CD8-positive, alpha-beta memory T cell (primary cell): ENCODE results near the gene ZNF697. TPM values are rescaled to one million over a fixed set of nuclear protein-coding genes. Genes with fewer than 3 reads are reported as not detected.
"Not testable (repeated sequence)": the region's sequence is repeated elsewhere in the genome, so short reads cannot be mapped to it uniquely, and the experiment has no call there.

Experiments
- CTCF ChIA-PET: fragments of 350-600 bp; sonication (Branson Sonifier 250); formaldehyde crosslinking; loops from one replicate; lab custom pipeline; 2021; ENCODE audit warnings: antibody characterized with exemption; lab: Charles Lee
- POLR2A ChIA-PET: fragments of 350-600 bp; sonication (Branson Sonifier 250); formaldehyde crosslinking; loops from one replicate; lab custom pipeline; 2021; ENCODE audit warnings: antibody characterized with exemption; lab: Charles Lee
- DNase-seq, 5 donors: peaks; one replicate each; pipeline versions ENCODE4 v3.0.0 to v3.0.0-alpha.2; 2020 to 2022; ENCODE audit warnings: mixed read lengths in 1 of 5
- H3K27ac ChIP-seq: one replicate; pipeline ENCODE4 v1.7.0; 2013; ENCODE audit warnings: low read depth, mild to moderate bottlenecking, low read length, moderate library complexity
- H3K27me3 ChIP-seq: 2 replicates; pipeline ENCODE4 v1.7.0; 2013; ENCODE audit warnings: low read length, mild to moderate bottlenecking; ENCODE audit not compliant: insufficient read depth, poor library complexity, severe bottlenecking
- H3K36me3 ChIP-seq: 2 replicates; pipeline ENCODE4 v1.7.0; 2013; ENCODE audit warnings: mild to moderate bottlenecking, low read length, moderate library complexity; ENCODE audit not compliant: insufficient read depth
- H3K4me1 ChIP-seq: 2 replicates; pipeline ENCODE4 v1.7.0; 2013; ENCODE audit warnings: mild to moderate bottlenecking, low read length, moderate library complexity; ENCODE audit not compliant: insufficient read depth
- H3K4me3 ChIP-seq: 2 replicates; pipeline ENCODE4 v1.7.0; 2013; ENCODE audit warnings: mild to moderate bottlenecking, low read length
- H3K9me3 ChIP-seq: 2 replicates; pipeline ENCODE4 v1.7.0; 2013; ENCODE audit warnings: mild to moderate bottlenecking, low read length
- H3K27ac Mint-ChIP-seq, 8 donors: one replicate each; pipeline ENCODE4 v1.8.0; 2020 to 2021; ENCODE audit warnings: mixed read lengths in 8 of 8, mild to moderate bottlenecking in 6 of 8, inconsistent platforms in 3 of 8, moderate library complexity in 3 of 8
- H3K27me3 Mint-ChIP-seq, 2 donors: one replicate each; pipeline ENCODE4 v1.8.0; 2020 to 2021; ENCODE audit warnings: mixed read lengths in 2 of 2, mild to moderate bottlenecking in 1 of 2, moderate library complexity in 1 of 2
- H3K36me3 Mint-ChIP-seq, 3 donors: one replicate each; pipeline ENCODE4 v1.8.0; 2020 to 2021; ENCODE audit warnings: mixed read lengths in 3 of 3, inconsistent platforms in 1 of 3, mild to moderate bottlenecking in 1 of 3
- H3K4me1 Mint-ChIP-seq, 3 donors: one replicate each; pipeline ENCODE4 v1.8.0; 2020 to 2021; ENCODE audit warnings: mixed read lengths in 3 of 3, inconsistent platforms in 1 of 3, mild to moderate bottlenecking in 1 of 3
- H3K4me3 Mint-ChIP-seq, 7 donors: one replicate each; pipeline ENCODE4 v1.8.0; 2020 to 2021; ENCODE audit warnings: mixed read lengths in 7 of 7, mild to moderate bottlenecking in 6 of 7, moderate library complexity in 4 of 7, inconsistent platforms in 2 of 7
- H3K9me3 Mint-ChIP-seq, 5 donors: one replicate each; pipeline ENCODE4 v1.8.0; 2020 to 2022; ENCODE audit warnings: mixed read lengths in 5 of 5, mild to moderate bottlenecking in 3 of 5, moderate library complexity in 2 of 5, inconsistent platforms in 1 of 5
- polyA plus RNA-seq: library from polyadenylated mRNA; unstranded; fragments of 300-500 nt; fragmentation: Illumina TruSeq; gene quantifications from one replicate; pipeline ENCODE4 v1.2.3, GENCODE V29; 2021
- total RNA-seq, 2 experiments: library from RNA; stranded (reverse); gene quantifications; one replicate each; pipeline ENCODE4 v1.2.3, GENCODE V29; 2021

Gene ZNF697
- total and polyA plus RNA-seq, 3 experiments from 2014 or later, result 0.72 to 0.78 TPM; not detected in 1

- H3K4me1 Mint-ChIP-seq, DNase-seq, H3K36me3 Mint-ChIP-seq, H3K4me1 ChIP-seq, H3K27me3 ChIP-seq, H3K9me3 ChIP-seq, H3K4me3 ChIP-seq, CTCF ChIA-PET, H3K36me3 ChIP-seq, H3K4me3 Mint-ChIP-seq, H3K27ac ChIP-seq, H3K27ac Mint-ChIP-seq, POLR2A ChIA-PET: not testable (repeated sequence)
- peaks cover 0 to 14% (median 3%) of the 10 kb centered on the region in 5 donors for H3K9me3 Mint-ChIP-seq
- H3K27me3 Mint-ChIP-seq, result peaks cover 10 to 27% of the 10 kb centered on the region in 2 donors
These were observed 78.0 kb downstream of the ZNF697 start for GRCh38 chr1:119569930-119570622.

Other genes starting within 250 kb of the ZNF697 start
- gene HSD3B2, start 233.1 kb downstream of the ZNF697 start, total RNA-seq, result not detected
- gene HSD3B2, start 233.1 kb downstream of the ZNF697 start, polyA plus RNA-seq, result not detected
- gene HSD3B1, start 141.1 kb downstream of the ZNF697 start, total RNA-seq, result not detected
- not detected for gene HSD3B1, start 141.1 kb downstream of the ZNF697 start, polyA plus RNA-seq
- 10 to 100 TPM; 78.4 to 82.5 TPM for gene PHGDH, start 63.7 kb upstream of the ZNF697 start, total RNA-seq
- 10.5 TPM for gene PHGDH, start 63.7 kb upstream of the ZNF697 start, polyA plus RNA-seq
- not detected for gene HMGCS2, start 120.6 kb upstream of the ZNF697 start, total RNA-seq
- gene HMGCS2, start 120.6 kb upstream of the ZNF697 start, polyA plus RNA-seq, result not detected
- 1 to 10 TPM; 2.5 to 3.0 TPM for gene REG4, start 163.2 kb upstream of the ZNF697 start, total RNA-seq
- gene REG4, start 163.2 kb upstream of the ZNF697 start, polyA plus RNA-seq, result 4.4 TPM
- gene ADAM30, start 248.2 kb upstream of the ZNF697 start, total RNA-seq, result not detected
- gene ADAM30, start 248.2 kb upstream of the ZNF697 start, polyA plus RNA-seq, result not detected